MCF 10A (cell line): ENCODE data around the gene ATRN. TPM values are rescaled to one million over a fixed set of nuclear protein-coding genes. Genes with fewer than 3 reads are reported as not detected.

ENCODE experiments used
- BruUV-seq: library from RNA; stranded (reverse); fragments of 400-500 nt; replicated peaks from 2 replicates; lab custom pipeline; 2021; lab: Mats Ljungman, UMichigan
- CTCF ChIA-PET: fragments of 300-600 bp; sonication (Branson Sonifier 250); formaldehyde crosslinking; extraction: SDS; loops from one replicate; lab custom pipeline; 2021; ENCODE audit warnings: antibody characterized with exemption, inconsistent platforms; lab: Yijun Ruan, JAX
- POLR2A ChIA-PET: fragments of 300-600, 350-650 bp; sonication (Branson Sonifier 250); formaldehyde crosslinking; extraction: SDS; loops from one replicate; lab custom pipeline; 2020; ENCODE audit warnings: antibody characterized with exemption, inconsistent platforms; lab: Yijun Ruan, JAX
- DNase-seq: peaks from one replicate; pipeline ENCODE4 v3.0.0-alpha.2; 2018; ENCODE audit not compliant: unreplicated experiment
- H3K27ac Mint-ChIP-seq: one replicate; pipeline ENCODE4 v1.8.0; 2022; ENCODE audit warnings: mild to moderate bottlenecking, low read depth, mixed read lengths; ENCODE audit not compliant: unreplicated experiment
- H3K27me3 Mint-ChIP-seq: one replicate; pipeline ENCODE4 v1.8.0; 2022; ENCODE audit warnings: mixed read lengths; ENCODE audit not compliant: insufficient read depth, unreplicated experiment
- H3K36me3 Mint-ChIP-seq: one replicate; pipeline ENCODE4 v1.8.0; 2022; ENCODE audit warnings: mild to moderate bottlenecking, moderate library complexity, mixed read lengths; ENCODE audit not compliant: insufficient read depth, unreplicated experiment
- H3K4me1 Mint-ChIP-seq: one replicate; pipeline ENCODE4 v1.8.0; 2022; ENCODE audit warnings: mixed read lengths; ENCODE audit not compliant: insufficient read depth, unreplicated experiment
- H3K4me3 Mint-ChIP-seq: one replicate; pipeline ENCODE4 v1.8.0; 2022; ENCODE audit warnings: mild to moderate bottlenecking, moderate library complexity, mixed read lengths; ENCODE audit not compliant: unreplicated experiment
- H3K9me3 Mint-ChIP-seq: one replicate; pipeline ENCODE4 v1.8.0; 2022; ENCODE audit warnings: mixed read lengths; ENCODE audit not compliant: unreplicated experiment
- intact Hi-C: fragments of 100-400 bp; cut with micrococcal nuclease; formaldehyde crosslinking; loops from 2 replicates; pipeline ENCODE4 v1.14.1; 2022
- total RNA-seq: library from RNA; stranded (reverse); gene quantifications from 2 replicates; pipeline ENCODE4 v1.2.3, GENCODE V29; 2022
- TF ChIP-seq, protein P1 (sequence below): fragments of 200-600 bp; IDR thresholded peaks from one replicate; pipeline ENCODE4 v1.8.0; 2022; ENCODE audit warnings: antibody characterized with exemption, mild to moderate bottlenecking; ENCODE audit not compliant: unreplicated experiment

The ATRN gene
- total RNA-seq, 1 experiment from 2014 or later: 29.7 TPM

DNA sequence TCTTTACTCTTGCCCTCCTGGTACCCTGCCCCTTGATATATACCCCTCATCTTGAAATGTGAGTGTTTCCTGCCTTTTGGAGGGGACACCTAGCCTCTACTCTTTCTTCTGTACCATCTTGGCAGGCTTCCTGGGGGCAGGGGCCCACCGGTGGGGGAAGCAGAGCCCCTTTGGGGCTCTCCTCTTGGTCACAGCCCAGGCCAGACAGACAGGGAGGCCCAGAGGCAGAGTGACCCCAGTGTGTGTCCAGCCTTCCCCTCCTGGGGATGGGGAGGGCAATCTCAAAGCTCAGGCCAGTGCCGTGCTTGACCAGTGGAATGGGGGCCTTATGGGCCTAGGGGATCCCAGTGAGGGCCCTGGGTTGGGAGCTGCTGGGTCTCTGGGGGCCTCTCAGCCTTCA, 207.4 kb downstream of the ATRN start:
- Mint-ChIP-seq H3K9me3 (no peaks in the 10 kb centered on the region), H3K4me3 (no peak overlapping the region), H3K27ac (no peak overlapping the region), H3K4me1 (no peaks in the 10 kb centered on the region), H3K27me3 (peaks cover 31% of the 10 kb centered on the region), H3K36me3 (no peaks in the 10 kb centered on the region)
- BruUV-seq: no TSS peak
- intact Hi-C loops: loop anchor here (10.0 kb wide), 1 partner anchor 113 kb away; no protein-coding TSS in a partner anchor
- POLR2A ChIA-PET: interaction anchor here (0.7 to 2.1 kb wide), 3 partner anchors 33 to 206 kb away, joined by 3 to 7 read pairs (median 4); partner anchors contain the start of gene SPEF1
- TF ChIP-seq, protein P1, sequence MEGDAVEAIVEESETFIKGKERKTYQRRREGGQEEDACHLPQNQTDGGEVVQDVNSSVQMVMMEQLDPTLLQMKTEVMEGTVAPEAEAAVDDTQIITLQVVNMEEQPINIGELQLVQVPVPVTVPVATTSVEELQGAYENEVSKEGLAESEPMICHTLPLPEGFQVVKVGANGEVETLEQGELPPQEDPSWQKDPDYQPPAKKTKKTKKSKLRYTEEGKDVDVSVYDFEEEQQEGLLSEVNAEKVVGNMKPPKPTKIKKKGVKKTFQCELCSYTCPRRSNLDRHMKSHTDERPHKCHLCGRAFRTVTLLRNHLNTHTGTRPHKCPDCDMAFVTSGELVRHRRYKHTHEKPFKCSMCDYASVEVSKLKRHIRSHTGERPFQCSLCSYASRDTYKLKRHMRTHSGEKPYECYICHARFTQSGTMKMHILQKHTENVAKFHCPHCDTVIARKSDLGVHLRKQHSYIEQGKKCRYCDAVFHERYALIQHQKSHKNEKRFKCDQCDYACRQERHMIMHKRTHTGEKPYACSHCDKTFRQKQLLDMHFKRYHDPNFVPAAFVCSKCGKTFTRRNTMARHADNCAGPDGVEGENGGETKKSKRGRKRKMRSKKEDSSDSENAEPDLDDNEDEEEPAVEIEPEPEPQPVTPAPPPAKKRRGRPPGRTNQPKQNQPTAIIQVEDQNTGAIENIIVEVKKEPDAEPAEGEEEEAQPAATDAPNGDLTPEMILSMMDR: no peak
- no peak for DNase-seq
- CTCF ChIA-PET: interaction anchor here (0.6 to 8.9 kb wide), 17 partner anchors 9 to 329 kb away, joined by 3 to 154 read pairs (median 7); partner anchors contain the start of gene SPEF1

DNA sequence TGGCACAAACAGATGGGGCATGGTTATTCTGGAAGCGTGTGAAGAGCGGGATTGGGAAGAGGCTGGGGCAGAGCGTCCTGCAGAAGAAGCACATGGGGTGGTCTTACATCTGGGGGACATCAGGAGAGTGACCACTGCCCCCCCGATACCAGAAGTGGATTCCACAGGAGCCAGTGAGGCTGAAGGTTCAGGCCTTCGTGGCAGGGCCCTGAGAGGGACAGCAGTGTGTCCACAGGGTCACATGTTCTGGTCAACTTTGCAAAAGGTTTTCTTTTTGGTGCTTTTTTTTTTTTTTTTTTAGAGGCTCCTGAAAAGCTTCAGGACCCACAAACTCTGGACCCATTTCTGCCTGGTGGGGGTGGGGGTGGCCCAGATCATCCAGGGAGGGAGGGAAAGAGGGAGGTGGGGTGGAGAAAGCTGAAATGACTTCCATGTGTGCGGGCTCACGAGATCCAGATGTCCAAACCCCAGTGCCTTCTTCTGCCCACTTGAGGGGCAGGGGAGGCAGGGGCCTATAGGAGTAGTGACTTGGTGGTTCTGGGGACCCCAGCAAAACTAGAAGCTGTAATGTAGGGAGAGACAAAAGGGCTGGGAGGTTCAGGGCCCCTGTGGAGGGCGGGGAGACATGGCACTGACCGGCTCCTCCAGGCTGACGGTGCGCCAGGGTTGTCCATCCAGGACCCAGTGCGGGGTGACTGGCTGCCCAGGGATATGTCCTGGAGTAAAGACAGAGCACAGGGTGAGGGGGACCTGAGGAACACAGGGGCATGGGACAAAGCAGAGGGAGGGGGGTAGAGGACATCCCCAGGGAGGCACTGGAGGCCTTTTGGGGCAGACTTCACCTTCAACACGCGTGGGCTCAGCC, 208.3 kb downstream of the ATRN start:
- ChIA-PET CTCF (interaction anchor here (0.6 to 8.9 kb wide), 16 partner anchors 8 to 932 kb away, joined by 3 to 154 read pairs (median 5); partner anchors contain the start of genes ADISSP and SPEF1), POLR2A (no interaction called here)
- Mint-ChIP-seq H3K4me3 (no peak overlapping the region), H3K36me3 (no peaks in the 10 kb centered on the region), H3K9me3 (no peaks in the 10 kb centered on the region), H3K4me1 (no peaks in the 10 kb centered on the region), H3K27me3 (peaks cover 28% of the 10 kb centered on the region), H3K27ac (no peak overlapping the region)
- no TSS peak for BruUV-seq
- no peak for DNase-seq
- intact Hi-C loops: loop anchor here (10.0 kb wide), 1 partner anchor 114 kb away; no protein-coding TSS in a partner anchor
- TF ChIP-seq, protein P1: no peak

DNA sequence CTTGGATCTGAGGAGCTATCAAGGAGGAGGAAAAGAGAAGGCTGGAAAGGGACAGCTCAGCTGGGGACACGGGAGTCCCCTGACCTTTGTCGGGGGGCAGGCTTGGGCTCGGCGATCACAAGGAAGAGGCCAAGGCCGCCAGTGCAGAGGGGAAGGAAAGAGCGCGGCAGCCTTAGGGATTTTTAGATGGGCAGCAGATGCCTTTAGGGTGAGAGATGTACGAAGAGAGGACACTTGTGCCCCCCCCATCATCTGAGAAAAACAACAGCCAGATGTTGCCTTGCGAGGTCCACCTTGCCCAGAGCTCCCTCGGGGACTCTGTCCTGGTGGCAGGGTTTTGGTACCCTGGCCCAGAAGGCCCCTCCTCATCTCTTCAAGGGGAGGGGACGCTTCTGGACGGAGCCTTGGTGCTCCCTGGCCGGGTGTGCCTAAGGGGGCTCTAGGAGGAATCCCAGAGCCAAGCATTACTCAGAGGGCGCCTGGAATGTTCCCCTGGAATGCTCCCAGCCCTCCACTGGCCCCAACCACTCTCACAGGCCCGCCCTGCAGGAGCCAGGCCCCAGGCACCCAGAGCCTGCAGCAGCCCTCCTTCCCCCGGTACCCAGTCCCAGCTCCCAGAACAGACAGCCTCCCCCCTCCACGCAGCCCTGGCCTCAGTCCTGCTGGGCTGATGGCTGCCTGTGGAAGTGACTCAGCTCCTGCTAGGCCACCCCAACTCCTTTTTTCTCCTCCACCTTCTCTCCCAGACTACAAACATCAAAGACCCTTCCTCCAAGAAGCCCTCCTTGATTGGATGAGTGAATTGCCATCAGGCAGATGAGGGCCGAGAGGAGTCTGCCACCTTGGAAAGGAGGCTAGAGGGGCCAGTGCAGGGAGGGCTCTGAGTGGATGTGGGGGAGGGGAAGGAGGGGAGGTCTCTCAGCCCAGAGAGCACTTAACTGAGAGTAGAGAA, 209.2 kb downstream of the ATRN start:
- intact Hi-C loops: loop anchor here (10.0 kb wide), 1 partner anchor 115 kb away; no protein-coding TSS in a partner anchor
- CTCF ChIA-PET: interaction anchor here (0.6 to 8.9 kb wide), 7 partner anchors 29 to 361 kb away, joined by 3 to 154 read pairs (median 3); partner anchors contain the start of gene ADISSP
- Mint-ChIP-seq H3K27ac (no peak overlapping the region), H3K9me3 (no peaks in the 10 kb centered on the region), H3K27me3 (peaks cover 19% of the 10 kb centered on the region), H3K36me3 (no peaks in the 10 kb centered on the region), H3K4me3 (no peak overlapping the region), H3K4me1 (no peaks in the 10 kb centered on the region)
- DNase-seq: no peak
- POLR2A ChIA-PET: interaction anchor here (0.6 kb wide), 1 partner anchor 106 kb away, joined by 3 read pairs; no protein-coding TSS in a partner anchor
- TF ChIP-seq, protein P1: no peak
- BruUV-seq: no TSS peak
